HCT116 (cell line): ENCODE results near the gene VIT. TPM values are rescaled to one million over a fixed set of nuclear protein-coding genes. Genes with fewer than 3 reads are reported as not detected.

Experiments used
- ATAC-seq: fragments of 200-7000 bp; cut with Tn5 transposase; 2 replicates; pipeline ENCODE4 v1.9.1; 2020; ENCODE audit warnings: mild to moderate bottlenecking, moderate library complexity
- BruUV-seq: library from RNA; stranded (reverse); fragments of 400-500 nt; replicated peaks from 2 replicates; lab custom pipeline; 2021; lab: Mats Ljungman, UMichigan
- CTCF ChIA-PET: fragments of 300-600 bp; sonication (Branson Sonifier 250); formaldehyde crosslinking; loops from one replicate; lab custom pipeline; 2021; ENCODE audit warnings: antibody characterized with exemption; lab: Charles Lee
- POLR2A ChIA-PET: fragments of 300-600, 350-600 bp; sonication (Branson Sonifier 250); formaldehyde crosslinking; loops from one replicate; lab custom pipeline; 2021; ENCODE audit warnings: antibody characterized with exemption; lab: Charles Lee
- RAD21 ChIA-PET, 2 experiments: fragments of 300-600 bp; sonication (Branson Sonifier 250); formaldehyde crosslinking; loops; one replicate each; lab custom pipeline; 2023; ENCODE audit warnings: low total read pairs in 2 of 2; ENCODE audit not compliant: uncharacterized antibody in 2 of 2, unreplicated experiment in 2 of 2, low non-redundant PET in 1 of 2; lab: Charles Lee
- DNase-seq: peaks from one replicate; pipeline ENCODE4 v3.0.0-alpha.2; 2010; ENCODE audit warnings: low read depth, low spot score
- H2AFZ ChIP-seq: fragments of 200-600 bp; shearing (Covaris generic), sonication (generic); 2 replicates; pipeline ENCODE4 v1.6.1; 2017; ENCODE audit warnings: low read depth, mixed run types, mixed read lengths, antibody characterized with exemption, low read length; ENCODE audit not compliant: poor library complexity, severe bottlenecking
- H3K27ac ChIP-seq: 2 replicates; pipeline ENCODE4 v1.5.1; 2012; ENCODE audit warnings: low read depth, low read length
- H3K27me3 ChIP-seq: fragments of 200-600 bp; sonication (generic); 2 replicates; pipeline ENCODE4 v1.6.1; 2016; ENCODE audit warnings: mixed run types, low read length, mixed read lengths; ENCODE audit not compliant: insufficient read depth
- H3K36me3 ChIP-seq, 2 experiments: fragments of 200-500 bp in 1 of 2; fragments of 200-600 bp in 1 of 2; sonication (Bioruptor generic) in 1 of 2; sonication (generic) in 1 of 2; 2 replicates each; pipeline versions ENCODE4 v1.5.1 to v1.6.1; 2014 to 2016; ENCODE audit warnings: low read length in 2 of 2, inconsistent platforms in 1 of 2, mixed read lengths in 1 of 2, mixed run types in 1 of 2; ENCODE audit not compliant: insufficient read depth in 2 of 2, control insufficient read depth in 1 of 2
- H3K4me1 ChIP-seq, 2 experiments: fragments of 200-600 bp in 1 of 2; sonication (generic) in 1 of 2; 2 replicates each; pipeline versions ENCODE4 v1.5.1 to v1.6.1; 2012 to 2017; ENCODE audit warnings: low read length in 2 of 2, inconsistent platforms in 1 of 2, mild to moderate bottlenecking in 1 of 2, mixed read lengths in 1 of 2, mixed run types in 1 of 2, moderate library complexity in 1 of 2; ENCODE audit not compliant: insufficient read depth in 2 of 2, control insufficient read depth in 1 of 2
- H3K4me2 ChIP-seq: fragments of 200-600 bp; sonication (generic); 2 replicates; pipeline ENCODE4 v1.6.1; 2017; ENCODE audit warnings: mixed run types, low read length, mixed read lengths
- H3K4me3 ChIP-seq, 2 experiments: fragments of 200-600 bp in 1 of 2; sonication (generic) in 1 of 2; replicated peaks in 1 of 2; 2 replicates each; pipeline ENCODE4 v1.5.1; 2011 to 2016; ENCODE audit warnings: low read length in 2 of 2, control low read depth in 1 of 2, low read depth in 1 of 2, mild to moderate bottlenecking in 1 of 2, mixed read lengths in 1 of 2, mixed run types in 1 of 2
- H3K79me2 ChIP-seq: fragments of 200-600 bp; sonication (generic); 2 replicates; pipeline ENCODE4 v1.6.1; 2017; ENCODE audit warnings: mild to moderate bottlenecking, mixed run types, low read length, moderate library complexity, mixed read lengths; ENCODE audit not compliant: insufficient read depth
- H3K9ac ChIP-seq: fragments of 200-600 bp; sonication (generic); 2 replicates; pipeline ENCODE4 v1.6.1; 2016; ENCODE audit warnings: low read length, mixed read lengths
- H3K9me2 ChIP-seq: fragments of 200-600 bp; sonication (generic), shearing (Covaris generic); 2 replicates; pipeline ENCODE4 v1.6.1; 2017; ENCODE audit warnings: mixed run types, mild to moderate bottlenecking, moderate library complexity; ENCODE audit not compliant: insufficient read depth
- H3K9me3 ChIP-seq, 2 experiments: fragments of 200-500 bp in 1 of 2; fragments of 200-600 bp in 1 of 2; sonication (Bioruptor generic) in 1 of 2; sonication (generic) in 1 of 2; 2 replicates each; pipeline ENCODE4 v1.6.1; 2014 to 2017; ENCODE audit warnings: low read length in 2 of 2, mixed read lengths in 2 of 2, inconsistent platforms in 1 of 2, low read depth in 1 of 2, mild to moderate bottlenecking in 1 of 2, mixed run types in 1 of 2, moderate library complexity in 1 of 2; ENCODE audit not compliant: control insufficient read depth in 1 of 2, insufficient read depth in 1 of 2
- H4K20me1 ChIP-seq: fragments of 200-600 bp; sonication (generic), shearing (Covaris generic); 2 replicates; pipeline ENCODE4 v1.6.1; 2017; ENCODE audit warnings: mixed run types, mild to moderate bottlenecking, moderate library complexity; ENCODE audit not compliant: insufficient read depth
- CTCF ChIP-seq, 3 experiments: fragments of 200-600 bp in 1 of 3; sonication (generic) in 1 of 3; IDR thresholded peaks in 2 of 3; conservative IDR thresholded peaks in 1 of 3; 2 replicates each; pipeline ENCODE4 v1.5.1; 2012 to 2017; ENCODE audit warnings: low read depth in 2 of 3, low read length in 2 of 3, antibody characterized with exemption in 1 of 3, borderline replicate concordance in 1 of 3, control low read depth in 1 of 3, mild to moderate bottlenecking in 1 of 3, mixed read lengths in 1 of 3, mixed run types in 1 of 3, moderate library complexity in 1 of 3; ENCODE audit not compliant: insufficient read depth in 1 of 3
- EGR1 ChIP-seq: IDR thresholded peaks from 2 replicates; pipeline ENCODE4 v1.6.1; 2012; ENCODE audit warnings: low read depth
- ELF1 ChIP-seq: IDR thresholded peaks from 2 replicates; pipeline ENCODE4 v1.6.1; 2012; ENCODE audit warnings: low read depth, borderline replicate concordance
- EZH2phosphoT487 ChIP-seq: fragments of 200-600 bp; IDR thresholded peaks from 2 replicates; pipeline ENCODE4 v1.6.1; 2018; ENCODE audit warnings: antibody characterized with exemption, borderline replicate concordance
- POLR2A ChIP-seq: IDR thresholded peaks from 2 replicates; pipeline ENCODE4 v1.7.0; 2011; ENCODE audit warnings: borderline replicate concordance; ENCODE audit not compliant: insufficient read depth, insufficient read length; ENCODE audit errors: extremely low read depth
- POLR2AphosphoS5 ChIP-seq: IDR thresholded peaks from 2 replicates; pipeline ENCODE4 v1.6.1; 2011; ENCODE audit warnings: mild to moderate bottlenecking, low read depth, low read length, moderate library complexity
- RAD21 ChIP-seq: IDR thresholded peaks from 2 replicates; pipeline ENCODE4 v1.6.1; 2012; ENCODE audit warnings: low read depth, mild to moderate bottlenecking
- intact Hi-C: fragments of 100-400 bp; cut with micrococcal nuclease; formaldehyde crosslinking; loops from 2 replicates; pipeline ENCODE4 v1.10.0; 2022
- total RNA-seq: library from RNA; stranded (reverse); gene quantifications from one replicate; pipeline ENCODE4 v1.2.1, GENCODE V29; 2021; ENCODE audit not compliant: unreplicated experiment
- TF ChIP-seq, protein P1 (sequence below): IDR thresholded peaks from 2 replicates; pipeline ENCODE4 v1.6.1; 2012

VIT gene
- total RNA-seq, 1 experiment from 2014 or later, result not detected

- BruUV-seq, result no TSS peak
- Histone ChIP-seq H3K27ac (no peak overlapping the region), H3K4me1 (no peaks in the 10 kb centered on the region), H3K9me2 (no peaks in the 10 kb centered on the region), H3K27me3 (no peaks in the 10 kb centered on the region), H2AFZ (no peak overlapping the region), H3K36me3 (no peaks in the 10 kb centered on the region), H3K9me3 (no peaks in the 10 kb centered on the region), H3K9ac (no peak overlapping the region), H3K4me3 (no peak overlapping the region), H3K79me2 (no peaks in the 10 kb centered on the region), H3K4me2 (no peak overlapping the region), H4K20me1 (no peaks in the 10 kb centered on the region)
- POLR2A ChIA-PET, result no interaction called here
- DNase-seq (no peak), ATAC-seq (no peak)
- RAD21 ChIA-PET, result no interaction called here
- TF ChIP-seq, protein P1, sequence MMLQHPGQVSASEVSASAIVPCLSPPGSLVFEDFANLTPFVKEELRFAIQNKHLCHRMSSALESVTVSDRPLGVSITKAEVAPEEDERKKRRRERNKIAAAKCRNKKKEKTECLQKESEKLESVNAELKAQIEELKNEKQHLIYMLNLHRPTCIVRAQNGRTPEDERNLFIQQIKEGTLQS, result no peak
- TF ChIP-seq EGR1 (no peak), POLR2A (no peak)
- CTCF ChIA-PET, result no interaction called here
- intact Hi-C loops, result no loop called here
These were observed 114.6 kb downstream of the VIT start for GRCh38 chr2:36811071-36811470.

- POLR2A ChIA-PET, result no interaction called here
- H3K9ac ChIP-seq, result no peak overlapping the region
- H3K27me3 ChIP-seq, result no peaks in the 10 kb centered on the region
- DNase-seq (peak; percentile 22), ATAC-seq (peak; percentile 97)
- H3K36me3 ChIP-seq, result no peaks in the 10 kb centered on the region
- RAD21 ChIA-PET, result no interaction called here
- no peak overlapping the region for H2AFZ ChIP-seq
- no peak overlapping the region for H3K4me3 ChIP-seq
- TF ChIP-seq POLR2AphosphoS5 (no peak), RAD21 (peak; percentile 42), CTCF (IDR thresholded peaks at IDR 0.05 in 2 of 3, conservative IDR thresholded peaks at IDR 0.05 in 1 of 3; ENCODE audit: borderline replicate concordance in 1 of 3, insufficient read depth in 1 of 3, low read depth in 2 of 3, low read length in 2 of 3) (peak in 2 of 3 experiments; percentile 61 to 71; a peak in 4 of 6 replicates), EZH2phosphoT487 (no peak), ELF1 (no peak)
- no TSS peak for BruUV-seq
- CTCF ChIA-PET, result interaction anchor here (0.8 kb wide), 1 partner anchor 9 kb away, joined by 5 read pairs; no protein-coding TSS in a partner anchor
- H3K4me2 ChIP-seq, result no peak overlapping the region
- no peaks in the 10 kb centered on the region for H3K4me1 ChIP-seq
- no peaks in the 10 kb centered on the region for H3K79me2 ChIP-seq
- H3K27ac ChIP-seq, result no peak overlapping the region
- H3K9me2 ChIP-seq, result no peaks in the 10 kb centered on the region
- intact Hi-C loops, result no loop called here
- no peaks in the 10 kb centered on the region for H3K9me3 ChIP-seq
- no peaks in the 10 kb centered on the region for H4K20me1 ChIP-seq
These were observed 115.7 kb downstream of the VIT start for GRCh38 chr2:36812196-36812595.
